ENCODE measurements around the gene KCNG4. TPM values are rescaled to one million over a fixed set of nuclear protein-coding genes. Genes with fewer than 3 reads are reported as not detected.

The KCNG4 gene
- total RNA-seq, 1 experiment from 2014 or later: not detected

DNA sequence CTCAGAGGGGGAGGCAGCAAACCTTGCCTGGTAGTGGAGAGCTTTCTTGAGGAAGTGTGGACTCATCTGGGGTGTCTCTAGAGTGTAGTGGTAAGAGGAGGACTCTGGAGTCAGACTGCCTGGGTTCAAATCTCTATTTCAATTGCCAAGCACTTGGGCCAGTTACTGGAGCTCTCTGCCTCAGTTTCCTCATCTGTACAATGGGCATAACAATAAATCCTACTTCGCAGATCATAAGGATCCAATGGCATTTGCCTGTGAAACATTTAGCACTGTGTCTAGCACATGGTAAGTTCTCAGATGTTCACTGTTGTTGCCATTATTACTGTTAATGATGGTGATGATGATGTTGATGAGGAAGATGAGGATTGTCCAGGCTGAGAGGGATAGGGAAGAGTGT is 31.2 kb upstream of the KCNG4 start:
- H4K20me1 ChIP-seq (ENCODE audit: insufficient read depth): no peaks in the 10 kb centered on the region
- H3K9ac ChIP-seq (ENCODE audit: low read length): no peak overlapping the region
- no peak overlapping the region for H3K4me2 ChIP-seq (ENCODE audit: low read length)
- TF ChIP-seq EZH2 (IDR thresholded peaks at IDR 0.05): no peak
- TF ChIP-seq YY1 (IDR thresholded peaks at IDR 0.05; ENCODE audit: extremely low read depth, insufficient replicate concordance, low read depth, low read length): no peak
- no peak for TF ChIP-seq CEBPB (IDR thresholded peaks at IDR 0.05; ENCODE audit: low read depth)
- TF ChIP-seq, protein P1, sequence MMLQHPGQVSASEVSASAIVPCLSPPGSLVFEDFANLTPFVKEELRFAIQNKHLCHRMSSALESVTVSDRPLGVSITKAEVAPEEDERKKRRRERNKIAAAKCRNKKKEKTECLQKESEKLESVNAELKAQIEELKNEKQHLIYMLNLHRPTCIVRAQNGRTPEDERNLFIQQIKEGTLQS (IDR thresholded peaks at IDR 0.05): no peak
- TF ChIP-seq TCF7L2 (IDR thresholded peaks at IDR 0.05; ENCODE audit: borderline replicate concordance, extremely low read depth, insufficient read depth, insufficient read length): no peak
- no peak for TF ChIP-seq SRF (IDR thresholded peaks at IDR 0.05; ENCODE audit: low read depth)
- TF ChIP-seq, protein P2, sequence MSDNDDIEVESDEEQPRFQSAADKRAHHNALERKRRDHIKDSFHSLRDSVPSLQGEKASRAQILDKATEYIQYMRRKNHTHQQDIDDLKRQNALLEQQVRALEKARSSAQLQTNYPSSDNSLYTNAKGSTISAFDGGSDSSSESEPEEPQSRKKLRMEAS (IDR thresholded peaks at IDR 0.05): no peak
- no peak for TF ChIP-seq CTCF (IDR thresholded peaks at IDR 0.05 in 2 of 3, conservative IDR thresholded peaks at IDR 0.05 in 1 of 3; ENCODE audit: borderline replicate concordance in 1 of 3, insufficient read depth in 1 of 3, low read depth in 2 of 3, low read length in 2 of 3)
- TF ChIP-seq ZFX (IDR thresholded peaks at IDR 0.05): no peak
- no peak for TF ChIP-seq SIN3A (IDR thresholded peaks at IDR 0.05; ENCODE audit: low read depth)
- TF ChIP-seq FOSL1 (IDR thresholded peaks at IDR 0.05; ENCODE audit: low read depth): no peak
- no peak overlapping the region for H2AFZ ChIP-seq (ENCODE audit: low read depth, low read length, poor library complexity, severe bottlenecking)
- peaks cover 0 to 5% of the 10 kb centered on the region in 2 experiments; a peak in 2 of 4 replicates for H3K4me1 ChIP-seq (ENCODE audit: control insufficient read depth in 1 of 2, insufficient read depth in 2 of 2, low read length in 2 of 2)
- H3K79me2 ChIP-seq (ENCODE audit: insufficient read depth, low read length): no peaks in the 10 kb centered on the region
- no peak for DNase-seq (ENCODE audit: low read depth, low spot score)
- ATAC-seq: no peak
- H3K9me2 ChIP-seq (ENCODE audit: insufficient read depth): peaks cover 4% of the 10 kb centered on the region; the same call in 1 of the 2 replicates
- no peaks in the 10 kb centered on the region for H3K9me3 ChIP-seq (ENCODE audit: control insufficient read depth in 1 of 2, insufficient read depth in 1 of 2, low read depth in 1 of 2, low read length in 2 of 2)
- H3K27ac ChIP-seq (ENCODE audit: low read depth, low read length): no peak overlapping the region
- ChIA-PET CTCF (no interaction called here), RAD21 (ENCODE audit: low non-redundant PET in 1 of 2, low total read pairs in 2 of 2, uncharacterized antibody in 2 of 2, unreplicated experiment in 2 of 2) (no interaction called here), POLR2A (no interaction called here)
- BruUV-seq (replicated peaks): no TSS peak
- intact Hi-C loops (cut with micrococcal nuclease): no loop called here
- H3K27me3 ChIP-seq (ENCODE audit: insufficient read depth, low read length): peaks cover 9% of the 10 kb centered on the region; the same call in 1 of the 2 replicates
- H3K4me3 ChIP-seq (replicated peaks in 1 of 2; ENCODE audit: low read depth in 1 of 2, low read length in 2 of 2): no peak overlapping the region
- H3K36me3 ChIP-seq (ENCODE audit: control insufficient read depth in 1 of 2, insufficient read depth in 2 of 2, low read length in 2 of 2): no peaks in the 10 kb centered on the region

All from HCT116 (cell line).